MG63 (cell line): Measurements from ENCODE around the gene GALNT14. TPM values are rescaled to one million over a fixed set of nuclear protein-coding genes. Genes with fewer than 3 reads are reported as not detected.

ENCODE experiments used
- DNase-seq: peaks from one replicate; pipeline ENCODE4 v3.0.0-alpha.2; 2020
- H3K27me3 ChIP-seq: fragments of 250-450 bp; sonication (Bioruptor Pico); 2 replicates; pipeline ENCODE4 v1.5.1; 2020; ENCODE audit warnings: mild to moderate bottlenecking, moderate library complexity
- H3K36me3 ChIP-seq: fragments of 250-450 bp; sonication (Bioruptor Pico); 2 replicates; pipeline ENCODE4 v1.5.1; 2020; ENCODE audit warnings: mild to moderate bottlenecking, moderate library complexity
- H3K4me3 ChIP-seq: fragments of 250-450 bp; sonication (Bioruptor Pico); 2 replicates; pipeline ENCODE4 v1.5.1; 2020; ENCODE audit warnings: mild to moderate bottlenecking, moderate library complexity
- H3K9me3 ChIP-seq: fragments of 250-450 bp; sonication (Bioruptor Pico); 2 replicates; pipeline ENCODE4 v1.5.1; 2020; ENCODE audit warnings: mild to moderate bottlenecking, moderate library complexity
- total RNA-seq: library from RNA; depleted of rRNA; stranded (reverse); fragments of >200 nt; shearing (Covaris generic); gene quantifications from 2 replicates; pipeline ENCODE4 v1.2.3, GENCODE V29; 2014; ENCODE audit warnings: low replicate concordance

GALNT14 gene
- total RNA-seq, 1 experiment from 2014 or later = 3.9 TPM

GRCh38 chr2:30897539-30897938, 240.7 kb downstream of the GALNT14 start:
- Histone ChIP-seq H3K4me3 (no peak overlapping the region), H3K36me3 (no peaks in the 10 kb centered on the region), H3K9me3 (no peaks in the 10 kb centered on the region), H3K27me3 (no peaks in the 10 kb centered on the region)
- no peak for DNase-seq

GRCh38 chr2:30894498-30895119, 243.6 kb downstream of the GALNT14 start:
- Histone ChIP-seq H3K4me3 (no peak overlapping the region), H3K27me3 (no peaks in the 10 kb centered on the region; the same call in 1 of the 2 replicates), H3K36me3 (no peaks in the 10 kb centered on the region), H3K9me3 (no peaks in the 10 kb centered on the region)
- DNase-seq = no peak

- H3K27me3 ChIP-seq = peaks cover 2% of the 10 kb centered on the region; the same call in 1 of the 2 replicates
- DNase-seq = no peak
- H3K4me3 ChIP-seq = no peak overlapping the region
- H3K36me3 ChIP-seq = no peaks in the 10 kb centered on the region
- no peaks in the 10 kb centered on the region for H3K9me3 ChIP-seq
Measured at GRCh38 chr2:30888852-30889409, 249.3 kb downstream of the GALNT14 start.

- no peaks in the 10 kb centered on the region for H3K36me3 ChIP-seq
- H3K4me3 ChIP-seq = no peak overlapping the region
- peaks cover 2% of the 10 kb centered on the region; the same call in 1 of the 2 replicates for H3K27me3 ChIP-seq
- H3K9me3 ChIP-seq = no peaks in the 10 kb centered on the region
- no peak for DNase-seq
Measured at GRCh38 chr2:30886080-30886479, 252.2 kb downstream of the GALNT14 start.

- H3K36me3 ChIP-seq = no peaks in the 10 kb centered on the region
- no peak overlapping the region for H3K4me3 ChIP-seq
- H3K9me3 ChIP-seq = no peaks in the 10 kb centered on the region
- DNase-seq = no peak
- peaks cover 2% of the 10 kb centered on the region; the same call in 1 of the 2 replicates for H3K27me3 ChIP-seq
Measured at GRCh38 chr2:30883822-30884221, 254.4 kb downstream of the GALNT14 start.

- Histone ChIP-seq H3K9me3 (no peaks in the 10 kb centered on the region), H3K36me3 (no peaks in the 10 kb centered on the region), H3K27me3 (peaks cover 2% of the 10 kb centered on the region; the same call in 1 of the 2 replicates), H3K4me3 (no peak overlapping the region)
- DNase-seq = no peak
Measured at GRCh38 chr2:30883184-30883583, 255.1 kb downstream of the GALNT14 start.

- H3K36me3 ChIP-seq = no peaks in the 10 kb centered on the region
- no peaks in the 10 kb centered on the region; the same call in 1 of the 2 replicates for H3K27me3 ChIP-seq
- no peaks in the 10 kb centered on the region for H3K9me3 ChIP-seq
- no peak for DNase-seq
- H3K4me3 ChIP-seq = no peak overlapping the region
Measured at GRCh38 chr2:30880516-30880915, 257.7 kb downstream of the GALNT14 start.

GRCh38 chr2:30877833-30878232, 260.4 kb downstream of the GALNT14 start:
- H3K9me3 ChIP-seq = peaks cover 2% of the 10 kb centered on the region; the same call in 1 of the 2 replicates
- no peak overlapping the region for H3K4me3 ChIP-seq
- DNase-seq = no peak
- H3K27me3 ChIP-seq = no peaks in the 10 kb centered on the region; the same call in 1 of the 2 replicates
- no peaks in the 10 kb centered on the region for H3K36me3 ChIP-seq

GRCh38 chr2:30872797-30873196, 265.4 kb downstream of the GALNT14 start:
- DNase-seq = no peak
- Histone ChIP-seq H3K27me3 (no peaks in the 10 kb centered on the region), H3K36me3 (no peaks in the 10 kb centered on the region), H3K4me3 (no peak overlapping the region), H3K9me3 (peaks cover 2% of the 10 kb centered on the region; the same call in 1 of the 2 replicates)

- Histone ChIP-seq H3K4me3 (no peak overlapping the region), H3K9me3 (peaks cover 2% of the 10 kb centered on the region; the same call in 1 of the 2 replicates), H3K36me3 (no peaks in the 10 kb centered on the region), H3K27me3 (no peaks in the 10 kb centered on the region)
- DNase-seq = no peak
Measured at GRCh38 chr2:30871980-30872789, 266.1 kb downstream of the GALNT14 start.

- no peaks in the 10 kb centered on the region for H3K27me3 ChIP-seq
- no peaks in the 10 kb centered on the region for H3K36me3 ChIP-seq
- H3K9me3 ChIP-seq = peaks cover 2% of the 10 kb centered on the region; the same call in 1 of the 2 replicates
- no peak overlapping the region for H3K4me3 ChIP-seq
- no peak for DNase-seq
Measured at GRCh38 chr2:30871440-30871839, 266.8 kb downstream of the GALNT14 start.

- no peak for DNase-seq
- H3K9me3 ChIP-seq = peaks cover 2% of the 10 kb centered on the region; the same call in 1 of the 2 replicates
- no peak overlapping the region for H3K4me3 ChIP-seq
- H3K36me3 ChIP-seq = no peaks in the 10 kb centered on the region
- no peaks in the 10 kb centered on the region for H3K27me3 ChIP-seq
Measured at GRCh38 chr2:30869988-30870387, 268.3 kb downstream of the GALNT14 start.

- H3K9me3 ChIP-seq = no peaks in the 10 kb centered on the region
- no peak for DNase-seq
- no peak overlapping the region for H3K4me3 ChIP-seq
- H3K27me3 ChIP-seq = no peaks in the 10 kb centered on the region
- H3K36me3 ChIP-seq = no peaks in the 10 kb centered on the region
Measured at GRCh38 chr2:30867385-30867784, 270.9 kb downstream of the GALNT14 start.

GRCh38 chr2:30866974-30867373, 271.3 kb downstream of the GALNT14 start:
- Histone ChIP-seq H3K27me3 (no peaks in the 10 kb centered on the region), H3K36me3 (no peaks in the 10 kb centered on the region), H3K9me3 (no peaks in the 10 kb centered on the region), H3K4me3 (no peak overlapping the region)
- DNase-seq = no peak

- Histone ChIP-seq H3K27me3 (no peaks in the 10 kb centered on the region), H3K4me3 (no peak overlapping the region), H3K9me3 (no peaks in the 10 kb centered on the region), H3K36me3 (no peaks in the 10 kb centered on the region)
- DNase-seq = no peak
Measured at GRCh38 chr2:30865892-30866681, 272.2 kb downstream of the GALNT14 start.

GRCh38 chr2:30865243-30865642, 273.0 kb downstream of the GALNT14 start:
- Histone ChIP-seq H3K4me3 (no peak overlapping the region), H3K36me3 (no peaks in the 10 kb centered on the region)
- no peak for DNase-seq

More at GRCh38 chr2:30865243-30865642, 273.0 kb downstream of the GALNT14 start:
- Histone ChIP-seq H3K27me3 (no peaks in the 10 kb centered on the region), H3K9me3 (no peaks in the 10 kb centered on the region)
